ENCODE measurements around the gene INPP1. TPM values are rescaled to one million over a fixed set of nuclear protein-coding genes. Genes with fewer than 3 reads are reported as not detected.

INPP1 gene
- total RNA-seq, 3 donors from 2014 or later = 7.4 to 24.3 (median 15.5) TPM

- H3K27ac ChIP-seq = peak overlapping the region; percentile 97 to 99
These were observed 63.9 kb downstream of the INPP1 start for GRCh38 chr2:190407246-190407661.

GRCh38 chr2:190407662-190408537 lies 64.5 kb downstream of the INPP1 start, which contains the start of gene MFSD6:
Gene MFSD6 (plus strand): TSS chr2:190408355. CDS start chr2:190436030, 27,675 bp downstream.
- DNase-seq (ENCODE audit: low spot score in 2 of 2) = peak; percentile 44 to 64
- peak within 1 kb of the TSS; percentile 97 to 99 for H3K27ac ChIP-seq

More at GRCh38 chr2:190407246-190407661, 63.9 kb downstream of the INPP1 start:
- peaks cover 0 to 3% of the 10 kb centered on the region in 2 donors for H3K4me1 ChIP-seq
- H3K9me3 ChIP-seq = no peaks in the 10 kb centered on the region
- TF ChIP-seq CTCF (IDR thresholded peaks at IDR 0.05) (no peak), POLR2A (IDR thresholded peaks at IDR 0.05) (no peak), POLR2AphosphoS5 (IDR thresholded peaks at IDR 0.05) (no peak)
- intact Hi-C loops (cut with DNase I; ENCODE audit: low total_unique reads) = loop anchor here (10.0 kb wide), 1 partner anchor 78 kb away; no protein-coding TSS in a partner anchor
- DNase-seq (ENCODE audit: low spot score in 2 of 2) = no peak
- no peaks in the 10 kb centered on the region for H3K36me3 ChIP-seq
- peak overlapping the region; percentile 80 to 98 (median 85) for H3K4me3 ChIP-seq
- no peaks in the 10 kb centered on the region for H3K27me3 ChIP-seq

GRCh38 chr2:190408538-190409271 lies 65.3 kb downstream of the INPP1 start:
- peak overlapping the region; percentile 80 to 98 (median 85) for H3K4me3 ChIP-seq
- peak; percentile 56 for DNase-seq (ENCODE audit: low spot score in 2 of 2)
- no peaks in the 10 kb centered on the region for H3K36me3 ChIP-seq
- H3K27me3 ChIP-seq = no peaks in the 10 kb centered on the region
- peak overlapping the region; percentile 97 to 99 for H3K27ac ChIP-seq
- H3K9me3 ChIP-seq = no peaks in the 10 kb centered on the region
- peak in 2 of 3 donors; percentile 43 to 47 for TF ChIP-seq POLR2AphosphoS5 (IDR thresholded peaks at IDR 0.05)
- no peak for TF ChIP-seq CTCF (IDR thresholded peaks at IDR 0.05)
- TF ChIP-seq POLR2A (IDR thresholded peaks at IDR 0.05) = peak; percentile 38
- intact Hi-C loops (cut with DNase I; ENCODE audit: low total_unique reads) = loop anchor here (10.0 kb wide), 1 partner anchor 76 kb away; no protein-coding TSS in a partner anchor
- peaks cover 3 to 7% of the 10 kb centered on the region in 2 donors for H3K4me1 ChIP-seq

More at GRCh38 chr2:190407662-190408537, 64.5 kb downstream of the INPP1 start, which contains the start of gene MFSD6:
- TF ChIP-seq POLR2A (IDR thresholded peaks at IDR 0.05) (no peak), POLR2AphosphoS5 (IDR thresholded peaks at IDR 0.05) (peak in 1 of 3 donors; percentile 39)
- Histone ChIP-seq H3K4me1 (peaks cover 0 to 3% of the 10 kb centered on the region in 2 donors), H3K4me3 (peak within 1 kb of the TSS; percentile 80 to 98 (median 85)), H3K36me3 (no peaks in the 10 kb centered on the region), H3K27me3 (no peaks in the 10 kb centered on the region), H3K9me3 (no peaks in the 10 kb centered on the region)
- intact Hi-C loops (cut with DNase I; ENCODE audit: low total_unique reads) = loop anchor here (10.0 kb wide), 1 partner anchor 77 kb away; no protein-coding TSS in a partner anchor

GRCh38 chr2:190409616-190410015 lies 66.2 kb downstream of the INPP1 start:
- Histone ChIP-seq H3K36me3 (no peaks in the 10 kb centered on the region), H3K27me3 (no peaks in the 10 kb centered on the region), H3K4me3 (peak overlapping the region in 2 of 3 donors; percentile 85 to 98), H3K4me1 (peaks cover 3 to 12% of the 10 kb centered on the region in 2 donors), H3K9me3 (no peaks in the 10 kb centered on the region), H3K27ac (peak overlapping the region; percentile 97 to 99)
- TF ChIP-seq POLR2A (IDR thresholded peaks at IDR 0.05) = no peak
- no peak for TF ChIP-seq CTCF (IDR thresholded peaks at IDR 0.05)
- intact Hi-C loops (cut with DNase I; ENCODE audit: low total_unique reads) = loop anchor here (10.0 kb wide), 1 partner anchor 75 kb away; no protein-coding TSS in a partner anchor
- no peak for DNase-seq (ENCODE audit: low spot score in 2 of 2)

- DNase-seq (ENCODE audit: low spot score in 2 of 2) = no peak
- Histone ChIP-seq H3K4me1 (peaks cover 3 to 12% of the 10 kb centered on the region in 2 donors), H3K9me3 (no peaks in the 10 kb centered on the region), H3K4me3 (peak overlapping the region in 2 of 3 donors; percentile 85 to 98), H3K27ac (peak overlapping the region; percentile 97 to 99), H3K27me3 (no peaks in the 10 kb centered on the region), H3K36me3 (no peaks in the 10 kb centered on the region)
- intact Hi-C loops (cut with DNase I; ENCODE audit: low total_unique reads) = no loop called here
- TF ChIP-seq CTCF (IDR thresholded peaks at IDR 0.05) (no peak), POLR2AphosphoS5 (IDR thresholded peaks at IDR 0.05) (no peak), POLR2A (IDR thresholded peaks at IDR 0.05) (no peak)
These were observed 66.8 kb downstream of the INPP1 start for GRCh38 chr2:190410166-190410565.
